ENCODE measurements around the gene FANCF.

The FANCF gene

DNA sequence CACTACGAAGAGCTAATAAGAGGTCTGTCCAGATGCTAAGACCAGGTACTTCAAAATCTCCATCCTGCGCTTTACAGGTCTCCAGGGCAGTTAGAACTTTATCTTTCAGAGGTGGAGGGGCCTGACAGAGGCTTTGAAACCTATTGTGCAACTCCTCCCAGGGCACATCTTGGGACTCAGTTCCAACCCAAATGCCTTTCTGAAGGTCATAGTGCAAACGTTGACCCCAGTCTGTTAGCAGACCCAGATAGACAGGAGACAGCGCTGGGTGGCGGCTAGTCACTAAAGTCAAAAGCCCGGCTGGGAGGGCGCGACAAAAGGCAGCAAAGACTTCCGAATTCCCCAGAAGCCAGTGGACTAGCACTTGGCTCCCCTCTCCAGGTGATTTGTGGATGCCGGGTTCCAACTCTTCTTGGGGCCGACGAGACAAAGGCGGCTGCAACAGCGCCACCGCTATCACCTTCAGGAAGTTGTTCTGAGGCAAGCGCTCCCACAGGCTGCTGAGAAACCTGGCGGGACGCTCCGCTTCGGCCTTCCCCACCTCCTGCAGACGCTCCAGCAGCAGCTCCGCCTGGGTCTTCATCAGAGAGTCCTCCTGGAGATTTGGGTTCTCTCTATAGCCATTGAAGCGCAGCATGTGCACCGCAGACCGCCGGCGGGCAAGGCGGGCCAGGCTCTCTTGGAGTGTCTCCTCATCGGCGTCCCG, 728 bp downstream of the FANCF start:
- DNase-seq = peak; percentile 73

DNA sequence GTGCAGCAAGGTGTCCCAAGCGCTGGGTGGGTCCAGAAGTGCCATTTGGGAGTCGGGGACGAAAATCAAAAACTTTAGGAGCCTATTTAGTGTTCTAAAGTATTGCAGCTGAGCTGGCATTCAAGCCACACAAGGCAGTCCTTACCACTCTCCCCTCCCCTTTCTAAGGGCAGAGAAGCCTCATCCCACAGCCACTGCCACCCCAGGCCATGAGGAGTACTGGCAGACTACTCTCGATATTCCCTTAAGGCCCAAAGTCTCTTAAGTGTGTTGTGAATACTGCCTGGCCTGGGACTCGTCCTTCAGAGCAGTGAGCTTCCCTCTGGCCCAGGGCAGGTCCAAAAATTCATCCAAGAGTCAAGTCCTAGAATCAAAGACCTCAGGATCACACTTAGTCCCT, 7.8 kb downstream of the FANCF start:
- no peak for DNase-seq

DNA sequence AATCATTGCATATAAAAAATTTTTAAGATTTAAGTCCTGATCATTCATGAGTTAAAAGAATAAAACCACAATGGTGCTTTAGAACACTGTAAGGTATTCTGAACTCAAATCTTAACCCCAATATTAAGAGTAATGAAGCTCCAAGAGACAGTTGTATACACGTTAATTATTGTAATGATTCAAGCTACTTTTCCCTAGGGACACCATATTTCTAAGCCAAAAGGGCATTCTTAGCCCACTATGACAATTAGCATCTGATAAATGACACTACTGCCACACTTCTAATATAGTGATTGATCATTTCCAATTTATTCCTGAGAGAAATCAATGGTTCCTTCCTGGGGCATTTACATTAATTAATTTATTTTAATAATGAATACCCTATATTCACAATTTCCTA, 21.7 kb downstream of the FANCF start:
- DNase-seq = no peak

DNA sequence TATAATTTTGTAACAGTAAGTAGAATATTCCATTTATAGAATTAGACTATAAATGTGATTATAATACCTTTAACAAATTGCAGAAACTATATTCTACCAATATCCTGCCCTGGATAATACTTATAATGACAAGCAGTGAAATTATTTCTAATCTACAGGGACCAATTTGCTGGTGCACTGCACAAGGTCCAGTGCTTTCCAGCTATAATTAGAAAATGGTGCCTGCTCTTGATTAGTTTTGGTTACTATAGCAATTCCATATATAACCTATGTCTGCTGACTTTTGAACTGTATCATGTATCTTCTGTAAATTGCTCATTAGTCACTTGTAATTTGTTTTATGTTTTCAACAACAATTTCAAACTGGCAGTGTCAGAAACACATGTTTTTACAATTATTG, 23.1 kb downstream of the FANCF start:
- no peak for DNase-seq

DNA sequence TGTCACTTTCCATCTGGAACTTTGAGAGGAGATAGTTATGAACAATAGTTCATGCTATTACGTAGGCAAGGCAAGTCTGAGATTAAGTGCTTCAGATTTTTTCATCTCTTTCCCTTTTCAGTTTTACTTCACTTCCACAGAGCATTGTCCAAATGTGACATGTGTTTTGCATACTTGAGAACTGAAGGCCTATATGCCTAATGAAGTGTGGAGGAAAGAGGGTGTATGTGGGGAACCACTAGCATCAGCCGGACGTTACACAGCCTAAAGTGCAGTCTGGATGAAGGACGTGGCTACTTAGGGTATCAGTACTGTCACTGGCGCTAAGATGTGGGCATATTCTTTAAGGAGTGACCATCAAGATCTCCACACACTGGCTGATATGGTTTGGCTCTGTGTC, 26.2 kb downstream of the FANCF start:
- DNase-seq = no peak

DNA sequence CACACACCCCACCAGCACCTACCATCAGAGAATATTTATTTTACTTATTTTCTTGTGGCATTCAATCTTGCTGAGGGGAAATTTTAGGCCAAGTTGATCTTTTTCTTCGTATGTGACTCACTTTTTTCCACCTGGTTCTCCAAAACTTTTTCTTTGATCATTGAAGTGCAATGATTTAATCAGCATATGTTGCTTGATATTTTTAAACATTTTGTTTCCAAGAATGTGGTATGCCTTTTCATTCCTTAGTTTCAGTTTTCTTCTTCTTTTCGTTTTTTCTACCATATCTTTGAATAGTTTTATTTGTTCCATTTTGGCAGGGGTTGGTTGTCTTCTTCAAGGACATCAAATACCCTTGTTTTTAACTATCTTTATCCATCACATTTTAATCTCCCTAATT, 28.6 kb downstream of the FANCF start:
- DNase-seq = no peak

DNA sequence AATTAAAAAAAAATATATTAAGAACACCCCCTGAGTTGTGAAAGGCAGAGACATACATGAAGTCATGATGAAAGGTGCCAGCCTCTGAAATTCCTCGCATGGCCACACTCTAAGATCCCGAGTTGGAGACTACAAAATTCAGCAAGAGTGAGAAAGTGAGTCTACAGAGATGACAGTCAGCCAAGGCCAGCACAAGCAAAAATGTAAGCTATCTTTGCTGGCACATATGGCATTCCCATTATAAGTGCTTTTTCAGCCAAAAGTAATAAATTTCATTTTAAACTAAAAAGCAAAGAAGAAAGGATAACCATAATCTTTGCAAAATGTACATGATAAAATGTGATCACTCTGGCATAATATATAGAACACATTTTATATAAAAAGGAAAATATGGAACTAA, 40.6 kb downstream of the FANCF start:
- no peak for DNase-seq

DNA sequence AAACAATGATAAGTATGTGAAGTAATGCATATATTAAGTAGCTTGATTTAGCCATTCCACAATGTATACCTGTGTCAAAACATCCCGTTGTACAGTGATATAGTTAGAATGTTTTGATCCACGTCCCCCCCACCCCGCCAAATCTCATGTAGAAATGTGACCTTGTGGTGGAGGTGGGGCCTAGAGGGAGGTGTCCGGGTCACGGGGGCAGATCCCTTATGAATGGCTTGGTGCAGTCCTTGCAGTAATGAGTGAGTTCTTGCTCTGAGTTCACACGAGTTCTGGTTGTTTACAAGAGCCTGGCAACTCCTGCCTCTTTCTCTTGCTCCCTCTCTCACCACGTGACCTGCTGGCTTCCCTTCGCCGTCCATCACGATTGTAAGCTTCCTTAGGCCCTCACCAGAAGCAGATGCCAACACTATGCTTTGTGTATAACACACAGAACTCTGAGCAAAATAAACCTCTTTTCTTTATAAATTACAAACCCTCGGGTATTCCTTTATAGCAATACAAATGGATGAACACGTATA, 41.6 kb downstream of the FANCF start:
- DNase-seq = no peak

DNA sequence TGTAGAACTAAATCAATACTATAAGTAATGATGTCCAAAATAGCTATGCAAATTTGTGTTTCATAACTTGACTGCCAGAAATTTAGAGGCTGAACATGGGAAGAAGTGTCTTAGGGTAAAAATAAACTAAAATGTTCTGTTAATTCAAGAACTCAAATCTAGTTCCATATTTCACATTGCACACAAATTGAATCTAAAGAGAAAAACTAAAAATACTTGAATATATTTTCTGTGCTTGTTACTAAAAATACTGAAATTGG, 43.5 kb downstream of the FANCF start:
- no peak for DNase-seq

DNA sequence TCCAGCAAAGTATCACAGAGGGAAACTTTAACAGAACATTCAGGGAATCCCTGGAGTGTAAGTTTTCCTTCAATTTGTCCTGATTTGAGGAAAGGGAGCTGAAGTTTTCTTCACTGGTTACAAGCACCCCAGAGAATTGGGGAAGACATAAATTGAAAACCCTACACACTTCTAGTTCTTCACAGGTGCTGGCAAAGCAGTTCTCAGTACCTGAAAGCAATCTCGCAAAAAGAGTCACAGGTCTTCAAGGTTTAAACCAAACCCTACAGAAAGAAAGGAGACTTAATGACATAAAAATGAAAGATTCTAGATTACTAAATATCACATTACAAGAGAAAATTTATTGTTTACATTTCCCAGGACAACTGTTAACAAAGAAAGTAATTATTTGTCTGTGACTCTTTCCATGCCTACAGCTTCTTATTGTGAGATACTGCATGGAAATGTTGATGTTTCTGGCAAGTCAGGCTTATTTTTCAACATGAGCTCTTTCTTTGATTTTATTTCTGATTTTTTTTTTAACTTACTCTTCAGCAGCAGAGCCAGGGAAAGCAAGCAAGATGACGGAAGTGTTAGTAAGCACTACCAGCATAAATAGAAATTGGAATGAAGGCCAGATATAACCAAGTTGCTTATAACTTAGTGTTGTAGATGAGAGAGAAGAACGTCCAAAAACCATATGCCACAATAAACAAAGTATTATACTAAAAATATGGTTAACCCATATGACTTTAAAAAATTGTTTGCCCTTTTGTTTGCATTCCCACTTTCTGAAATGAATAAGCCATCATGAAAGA, 44.1 kb downstream of the FANCF start:
- no peak for DNase-seq

DNA sequence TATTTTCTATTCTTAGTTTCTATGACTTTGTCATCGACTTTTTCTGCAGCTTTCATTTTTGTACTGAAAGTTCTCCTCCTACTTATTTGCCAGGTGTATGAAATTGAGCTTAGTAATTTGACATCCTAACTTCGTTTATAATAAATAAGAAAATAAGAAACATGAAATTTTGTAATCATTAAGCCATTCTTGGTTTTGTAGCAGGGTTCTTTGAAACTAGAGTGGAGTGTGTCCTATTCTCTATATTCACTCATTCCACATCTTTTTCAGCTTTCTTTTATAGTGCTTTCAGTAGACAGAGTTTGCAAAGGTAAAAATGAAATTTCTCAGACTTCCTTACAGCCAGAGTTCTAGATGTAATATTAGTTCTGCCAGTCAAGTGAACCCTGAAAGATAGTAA, 47.8 kb downstream of the FANCF start:
- DNase-seq = no peak

Measured in hematopoietic multipotent progenitor cell treated with erythropoietin and hydrocortisone succinate and interleukin-3 and kit ligand, for 8 days (in vitro differentiated cells).